ENCODE results near the gene ARL15. TPM values are rescaled to one million over a fixed set of nuclear protein-coding genes. Genes with fewer than 3 reads are reported as not detected.

Gene ARL15
- total RNA-seq, 1 experiment from 2014 or later = 6.9 TPM

- no peaks in the 10 kb centered on the region for H3K9me2 ChIP-seq (replicated peaks; ENCODE audit: low read length)
- no peaks in the 10 kb centered on the region for H3F3A ChIP-seq (ENCODE audit: low read length, unreplicated experiment)
- no peak overlapping the region for H3K4me3 ChIP-seq (ENCODE audit: low read length)
- H3K9ac ChIP-seq (ENCODE audit: low read length) = no peak overlapping the region
- no peak for TF ChIP-seq EZH2 (IDR thresholded peaks at IDR 0.05; ENCODE audit: low read length, unreplicated experiment)
- TF ChIP-seq EZH2phosphoT487 (IDR thresholded peaks at IDR 0.05; ENCODE audit: borderline replicate concordance, low read length) = no peak
- TF ChIP-seq CTCF (conservative IDR thresholded peaks at IDR 0.05; ENCODE audit: low read depth, low read length) = no peak
- H3K4me1 ChIP-seq (ENCODE audit: insufficient read depth, low read length) = no peaks in the 10 kb centered on the region
- no peaks in the 10 kb centered on the region for H3K27me3 ChIP-seq (ENCODE audit: low read length)
- no TSS peak for BruUV-seq (replicated peaks)
- ChIA-PET CTCF (no interaction called here), POLR2A (ENCODE audit: unreplicated experiment) (no interaction called here)
- H3K79me2 ChIP-seq (ENCODE audit: low read length) = no peaks in the 10 kb centered on the region
- H3K36me3 ChIP-seq (ENCODE audit: low read depth, low read length) = no peaks in the 10 kb centered on the region
- no peak for DNase-seq
- ATAC-seq = no peak
- H3K4me2 ChIP-seq (ENCODE audit: low read length) = no peak overlapping the region
- no peak overlapping the region for H3K27ac ChIP-seq (ENCODE audit: low read length)
- intact Hi-C loops (cut with micrococcal nuclease) = no loop called here
- no peaks in the 10 kb centered on the region for H4K20me1 ChIP-seq (ENCODE audit: low read length)
- H2AFZ ChIP-seq (ENCODE audit: low read length) = no peak overlapping the region
- H3K9me3 ChIP-seq (ENCODE audit: low read length) = no peaks in the 10 kb centered on the region
These were observed 381.2 kb downstream of the ARL15 start for GRCh38 chr5:53929152-53929551.

- Histone ChIP-seq H3K36me3 (ENCODE audit: low read depth, low read length) (no peaks in the 10 kb centered on the region), H3K4me3 (ENCODE audit: low read length) (no peak overlapping the region), H3K27ac (ENCODE audit: low read length) (no peak overlapping the region), H4K20me1 (ENCODE audit: low read length) (no peaks in the 10 kb centered on the region), H3K4me1 (ENCODE audit: insufficient read depth, low read length) (no peaks in the 10 kb centered on the region), H3F3A (ENCODE audit: low read length, unreplicated experiment) (no peaks in the 10 kb centered on the region), H3K9me2 (replicated peaks; ENCODE audit: low read length) (no peaks in the 10 kb centered on the region), H3K4me2 (ENCODE audit: low read length) (no peak overlapping the region), H3K27me3 (ENCODE audit: low read length) (no peaks in the 10 kb centered on the region), H3K79me2 (ENCODE audit: low read length) (no peaks in the 10 kb centered on the region), H2AFZ (ENCODE audit: low read length) (no peak overlapping the region), H3K9ac (ENCODE audit: low read length) (no peak overlapping the region), H3K9me3 (ENCODE audit: low read length) (no peaks in the 10 kb centered on the region)
- POLR2A ChIA-PET (ENCODE audit: unreplicated experiment) = no interaction called here
- no peak for DNase-seq
- intact Hi-C loops (cut with micrococcal nuclease) = no loop called here
- TF ChIP-seq EZH2phosphoT487 (IDR thresholded peaks at IDR 0.05; ENCODE audit: borderline replicate concordance, low read length) = no peak
- TF ChIP-seq EZH2 (IDR thresholded peaks at IDR 0.05; ENCODE audit: low read length, unreplicated experiment) = no peak
- TF ChIP-seq CTCF (conservative IDR thresholded peaks at IDR 0.05; ENCODE audit: low read depth, low read length) = no peak
- no peak for ATAC-seq
- no TSS peak for BruUV-seq (replicated peaks)
- CTCF ChIA-PET = no interaction called here
These were observed 381.7 kb downstream of the ARL15 start for GRCh38 chr5:53928641-53929040.

- ChIA-PET POLR2A (ENCODE audit: unreplicated experiment) (interaction anchor here (0.5 kb wide), 1 partner anchor 489 kb away, joined by 5 read pairs; no protein-coding TSS in a partner anchor), CTCF (interaction anchor here (0.6 kb wide), 1 partner anchor 355 kb away, joined by 4 read pairs; no protein-coding TSS in a partner anchor)
- no peak overlapping the region for H3K27ac ChIP-seq (ENCODE audit: low read length)
These were observed 382.6 kb downstream of the ARL15 start for GRCh38 chr5:53927668-53928247.

More at GRCh38 chr5:53927668-53928247, 382.6 kb downstream of the ARL15 start:
- BruUV-seq (replicated peaks) = no TSS peak
- H4K20me1 ChIP-seq (ENCODE audit: low read length) = no peaks in the 10 kb centered on the region
- no peaks in the 10 kb centered on the region for H3K27me3 ChIP-seq (ENCODE audit: low read length)
- no peak for TF ChIP-seq EZH2 (IDR thresholded peaks at IDR 0.05; ENCODE audit: low read length, unreplicated experiment)
- no peak for TF ChIP-seq EZH2phosphoT487 (IDR thresholded peaks at IDR 0.05; ENCODE audit: borderline replicate concordance, low read length)
- no peak for TF ChIP-seq CTCF (conservative IDR thresholded peaks at IDR 0.05; ENCODE audit: low read depth, low read length)
- H3K9me2 ChIP-seq (replicated peaks; ENCODE audit: low read length) = no peaks in the 10 kb centered on the region
- DNase-seq = no peak
- no peaks in the 10 kb centered on the region for H3K4me1 ChIP-seq (ENCODE audit: insufficient read depth, low read length)
- H3F3A ChIP-seq (ENCODE audit: low read length, unreplicated experiment) = no peaks in the 10 kb centered on the region
- no peak overlapping the region for H3K4me3 ChIP-seq (ENCODE audit: low read length)
- no peak overlapping the region for H3K9ac ChIP-seq (ENCODE audit: low read length)
- intact Hi-C loops (cut with micrococcal nuclease) = no loop called here
- no peaks in the 10 kb centered on the region for H3K79me2 ChIP-seq (ENCODE audit: low read length)
- H3K36me3 ChIP-seq (ENCODE audit: low read depth, low read length) = no peaks in the 10 kb centered on the region
- no peaks in the 10 kb centered on the region for H3K9me3 ChIP-seq (ENCODE audit: low read length)
- H2AFZ ChIP-seq (ENCODE audit: low read length) = no peak overlapping the region
- H3K4me2 ChIP-seq (ENCODE audit: low read length) = no peak overlapping the region
- ATAC-seq = no peak

Measured in PC-3 (cell line).